Glutamatergic neuron (in vitro differentiated cells): ENCODE data around the gene VPS26C. TPM values are rescaled to one million over a fixed set of nuclear protein-coding genes. Genes with fewer than 3 reads are reported as not detected.

Experiments used
- DNase-seq: peaks from one replicate; pipeline ENCODE4 v3.0.0; 2022
- H3K27ac Mint-ChIP-seq: one replicate; pipeline ENCODE4 v1.8.0; 2020; ENCODE audit warnings: mild to moderate bottlenecking, mixed read lengths, inconsistent platforms; ENCODE audit not compliant: unreplicated experiment
- H3K27me3 Mint-ChIP-seq: one replicate; pipeline ENCODE4 v1.8.0; 2020; ENCODE audit warnings: mild to moderate bottlenecking, moderate library complexity, mixed read lengths, inconsistent platforms; ENCODE audit not compliant: unreplicated experiment
- H3K36me3 Mint-ChIP-seq: one replicate; pipeline ENCODE4 v1.8.0; 2020; ENCODE audit warnings: mild to moderate bottlenecking, mixed read lengths, inconsistent platforms; ENCODE audit not compliant: unreplicated experiment
- H3K4me1 Mint-ChIP-seq: one replicate; pipeline ENCODE4 v1.8.0; 2020; ENCODE audit warnings: mild to moderate bottlenecking, low read depth, mixed read lengths, inconsistent platforms; ENCODE audit not compliant: unreplicated experiment
- H3K4me3 Mint-ChIP-seq: one replicate; pipeline ENCODE4 v1.8.0; 2020; ENCODE audit warnings: mild to moderate bottlenecking, mixed read lengths, inconsistent platforms; ENCODE audit not compliant: unreplicated experiment
- H3K9me3 Mint-ChIP-seq: one replicate; pipeline ENCODE4 v1.8.0; 2020; ENCODE audit warnings: mild to moderate bottlenecking, moderate library complexity, mixed read lengths, inconsistent platforms; ENCODE audit not compliant: unreplicated experiment
- total RNA-seq: library from RNA; stranded (reverse); fragmentation: NEBNext Ultra II Directional; extraction: Animal tissue kit (Norgen Biotek cat#: 25700); gene quantifications from one replicate; pipeline ENCODE4 v1.2.1, GENCODE V29; 2021; ENCODE audit not compliant: unreplicated experiment
- TF ChIP-seq, protein P1 (sequence below): fragments of 200-600 bp; sonication (generic); IDR thresholded peaks from one replicate; pipeline ENCODE4 v1.5.0; 2021; ENCODE audit not compliant: partially characterized antibody, unreplicated experiment

The VPS26C gene
- total RNA-seq, 1 donor from 2014 or later, result 60.3 TPM

- H3K36me3 Mint-ChIP-seq, result peaks cover 20% of the 10 kb centered on the region
These were observed 70.3 kb downstream of the VPS26C start for GRCh38 chr21:37196847-37197246.

GRCh38 chr21:37195610-37196009 is 71.5 kb downstream of the VPS26C start:
- Mint-ChIP-seq H3K27me3 (peaks cover 7% of the 10 kb centered on the region), H3K4me3 (peak overlapping the region; percentile 54), H3K9me3 (peaks cover 7% of the 10 kb centered on the region), H3K36me3 (peaks cover 20% of the 10 kb centered on the region), H3K4me1 (peaks cover 19% of the 10 kb centered on the region), H3K27ac (peak overlapping the region; percentile 72)
- TF ChIP-seq, protein P1, sequence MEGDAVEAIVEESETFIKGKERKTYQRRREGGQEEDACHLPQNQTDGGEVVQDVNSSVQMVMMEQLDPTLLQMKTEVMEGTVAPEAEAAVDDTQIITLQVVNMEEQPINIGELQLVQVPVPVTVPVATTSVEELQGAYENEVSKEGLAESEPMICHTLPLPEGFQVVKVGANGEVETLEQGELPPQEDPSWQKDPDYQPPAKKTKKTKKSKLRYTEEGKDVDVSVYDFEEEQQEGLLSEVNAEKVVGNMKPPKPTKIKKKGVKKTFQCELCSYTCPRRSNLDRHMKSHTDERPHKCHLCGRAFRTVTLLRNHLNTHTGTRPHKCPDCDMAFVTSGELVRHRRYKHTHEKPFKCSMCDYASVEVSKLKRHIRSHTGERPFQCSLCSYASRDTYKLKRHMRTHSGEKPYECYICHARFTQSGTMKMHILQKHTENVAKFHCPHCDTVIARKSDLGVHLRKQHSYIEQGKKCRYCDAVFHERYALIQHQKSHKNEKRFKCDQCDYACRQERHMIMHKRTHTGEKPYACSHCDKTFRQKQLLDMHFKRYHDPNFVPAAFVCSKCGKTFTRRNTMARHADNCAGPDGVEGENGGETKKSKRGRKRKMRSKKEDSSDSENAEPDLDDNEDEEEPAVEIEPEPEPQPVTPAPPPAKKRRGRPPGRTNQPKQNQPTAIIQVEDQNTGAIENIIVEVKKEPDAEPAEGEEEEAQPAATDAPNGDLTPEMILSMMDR, result no peak
- DNase-seq, result no peak

More at GRCh38 chr21:37196847-37197246, 70.3 kb downstream of the VPS26C start:
- Mint-ChIP-seq H3K4me3 (no peak overlapping the region), H3K9me3 (peaks cover 7% of the 10 kb centered on the region), H3K27ac (no peak overlapping the region), H3K27me3 (peaks cover 8% of the 10 kb centered on the region), H3K4me1 (peaks cover 19% of the 10 kb centered on the region)
- no peak for DNase-seq
- TF ChIP-seq, protein P1, result no peak

- Mint-ChIP-seq H3K4me1 (peaks cover 19% of the 10 kb centered on the region), H3K27ac (peak overlapping the region; percentile 69), H3K36me3 (peaks cover 20% of the 10 kb centered on the region), H3K4me3 (peak overlapping the region; percentile 72), H3K9me3 (peaks cover 7% of the 10 kb centered on the region), H3K27me3 (peaks cover 7% of the 10 kb centered on the region)
- DNase-seq, result peak; percentile 63
- TF ChIP-seq, protein P1, result no peak
These were observed 72.1 kb downstream of the VPS26C start for GRCh38 chr21:37195059-37195458.

DNA sequence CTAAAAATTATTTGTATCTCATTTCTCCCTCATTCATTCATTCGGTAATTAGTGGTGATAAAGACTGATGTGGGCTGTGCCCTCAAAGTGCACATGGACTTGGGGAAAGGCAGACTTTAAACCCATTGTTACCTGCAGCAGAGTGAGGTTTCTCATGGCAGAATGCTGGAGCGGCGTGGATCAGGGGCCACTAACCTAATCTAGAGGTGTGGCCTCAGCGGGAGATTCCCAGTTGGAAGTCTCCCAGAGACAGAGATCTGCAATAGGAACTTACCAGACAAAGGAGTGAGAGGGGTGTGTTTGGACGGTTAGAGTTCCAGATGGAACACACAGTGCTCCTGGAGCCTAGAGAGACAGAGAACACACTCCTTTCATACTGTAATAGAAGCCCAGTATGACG is 73.5 kb downstream of the VPS26C start:
- peaks cover 7% of the 10 kb centered on the region for H3K27me3 Mint-ChIP-seq
- H3K4me3 Mint-ChIP-seq, result no peak overlapping the region
- H3K4me1 Mint-ChIP-seq, result peaks cover 19% of the 10 kb centered on the region
- no peak for DNase-seq
- peaks cover 7% of the 10 kb centered on the region for H3K9me3 Mint-ChIP-seq
- H3K36me3 Mint-ChIP-seq, result peaks cover 20% of the 10 kb centered on the region
- TF ChIP-seq, protein P1, result no peak
- no peak overlapping the region for H3K27ac Mint-ChIP-seq

- no peak for DNase-seq
- Mint-ChIP-seq H3K36me3 (peaks cover 20% of the 10 kb centered on the region), H3K4me3 (no peak overlapping the region), H3K27ac (no peak overlapping the region), H3K27me3 (peaks cover 7% of the 10 kb centered on the region), H3K4me1 (peaks cover 19% of the 10 kb centered on the region), H3K9me3 (peaks cover 7% of the 10 kb centered on the region)
- TF ChIP-seq, protein P1, result no peak
These were observed 74.1 kb downstream of the VPS26C start for GRCh38 chr21:37193006-37193405.
